COLO668 (cell line): ENCODE results near the gene ADCY2.
"Not testable (repeated sequence)": the region's sequence is repeated elsewhere in the genome, so short reads cannot be mapped to it uniquely, and the experiment has no call there.

Experiments used
- DNase-seq: peaks from one replicate; lab custom pipeline; 2025; ENCODE audit not compliant: unreplicated experiment; lab: John Stamatoyannopoulos, UW

The ADCY2 gene

DNA sequence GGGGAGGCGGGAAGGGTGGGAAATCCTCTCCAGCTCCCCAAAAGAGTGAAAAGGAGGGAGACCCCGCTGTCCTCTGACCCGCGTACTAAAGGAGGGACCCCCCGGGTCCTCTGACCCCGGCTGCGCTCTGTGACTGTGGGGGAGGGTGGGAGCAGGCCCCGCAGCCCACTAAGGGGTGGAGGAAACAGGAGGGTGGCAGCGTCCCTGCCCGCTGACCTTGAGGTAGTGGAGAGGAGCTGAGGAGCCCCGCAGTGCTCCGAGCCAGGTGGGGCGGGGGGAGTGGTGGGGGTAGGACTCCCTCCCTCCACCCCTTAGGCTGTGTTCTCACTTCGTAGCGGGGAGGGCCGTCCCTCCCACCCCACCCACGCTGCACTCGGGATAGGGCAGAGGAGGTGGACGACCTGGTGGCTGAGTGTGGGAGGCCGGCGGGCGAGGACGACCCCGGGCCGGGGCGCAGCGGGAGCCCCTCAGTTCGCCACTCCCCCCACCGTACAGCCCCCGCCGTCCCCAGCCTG, 449 bp upstream of the ADCY2 start:
- no peak for DNase-seq

- peak; percentile 63 for DNase-seq
Observed at GRCh38 chr5:7396713-7397454, 946 bp downstream of the ADCY2 start.

DNA sequence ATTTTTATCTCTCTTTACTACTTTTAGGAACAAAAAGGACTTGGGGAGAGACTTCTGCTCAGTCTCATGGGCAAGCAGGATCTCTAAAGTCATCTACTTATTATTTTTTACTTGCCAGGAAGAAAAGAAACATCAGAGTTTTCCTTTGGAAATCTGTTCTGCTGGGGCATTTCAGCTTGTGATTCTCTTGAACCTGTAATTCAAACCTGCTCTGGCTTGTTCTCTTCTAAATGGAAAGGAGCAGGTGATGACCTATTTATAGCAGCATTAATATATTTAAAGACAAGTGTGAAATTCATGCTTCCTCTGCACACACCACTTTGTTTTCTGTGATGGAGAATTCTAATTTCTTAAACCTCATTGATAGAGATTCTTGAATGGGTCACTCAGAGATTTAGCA, 2.0 kb downstream of the ADCY2 start:
- no peak for DNase-seq

DNA sequence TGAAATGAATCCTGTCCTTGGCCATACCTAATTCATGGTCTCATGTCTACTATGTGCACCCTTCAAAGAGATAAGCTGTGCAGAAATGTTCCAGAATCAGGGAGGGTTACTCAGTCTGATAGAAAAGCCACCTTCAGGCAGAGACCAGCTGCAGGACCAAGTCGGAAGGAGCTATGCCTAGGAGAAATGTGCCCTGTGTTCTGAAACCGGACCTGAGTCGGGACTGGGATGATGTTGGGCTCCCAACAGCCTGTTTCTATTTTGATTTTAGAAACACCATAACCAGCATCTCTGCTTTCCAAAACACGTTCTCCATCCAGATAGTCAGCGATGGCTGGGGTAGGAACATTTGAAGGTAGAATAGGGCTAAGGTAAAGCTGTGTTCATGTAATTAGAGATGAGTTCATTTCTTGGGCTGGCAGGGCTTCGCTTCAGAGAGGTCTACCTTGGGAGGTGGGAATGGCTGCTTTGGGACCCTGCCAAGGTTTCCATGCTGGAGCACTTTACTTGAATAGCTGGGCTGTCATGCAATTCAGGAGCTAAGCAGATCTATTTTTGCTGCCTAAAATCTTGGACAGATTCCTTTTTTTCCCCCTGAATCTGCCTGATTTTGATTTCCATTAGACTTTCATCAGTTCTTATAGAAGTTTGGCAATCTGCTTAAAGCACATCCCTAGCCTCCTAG, 2.8 kb downstream of the ADCY2 start:
- DNase-seq, result no peak

- DNase-seq, result no peak
Observed at GRCh38 chr5:7405277-7405676, 9.3 kb downstream of the ADCY2 start.

- no peak for DNase-seq
Observed at GRCh38 chr5:7410936-7411511, 15.1 kb downstream of the ADCY2 start.

DNA sequence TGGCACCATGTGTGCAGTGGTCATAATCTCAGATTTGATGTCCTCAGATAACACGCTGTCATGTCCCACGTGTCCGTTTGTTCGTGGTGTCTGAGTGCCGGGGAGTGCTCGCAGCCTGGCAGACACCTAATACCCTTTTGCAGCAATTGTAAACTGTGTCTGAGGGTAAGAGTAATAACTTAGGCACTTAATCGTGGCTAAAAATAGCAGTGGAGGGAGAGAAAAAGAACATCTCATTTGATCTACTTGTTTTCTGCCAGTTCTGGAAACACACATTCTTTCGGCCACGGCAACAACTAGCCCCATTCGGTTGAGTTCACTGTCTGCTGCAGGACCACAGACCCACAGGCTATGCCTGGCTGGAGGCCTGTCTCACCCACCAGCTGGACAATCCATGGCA, 16.5 kb downstream of the ADCY2 start:
- no peak for DNase-seq

GRCh38 chr5:7415123-7415522, 19.2 kb downstream of the ADCY2 start:
- no peak for DNase-seq

- DNase-seq, result no peak
Observed at GRCh38 chr5:7415587-7416535, 19.9 kb downstream of the ADCY2 start.

DNA sequence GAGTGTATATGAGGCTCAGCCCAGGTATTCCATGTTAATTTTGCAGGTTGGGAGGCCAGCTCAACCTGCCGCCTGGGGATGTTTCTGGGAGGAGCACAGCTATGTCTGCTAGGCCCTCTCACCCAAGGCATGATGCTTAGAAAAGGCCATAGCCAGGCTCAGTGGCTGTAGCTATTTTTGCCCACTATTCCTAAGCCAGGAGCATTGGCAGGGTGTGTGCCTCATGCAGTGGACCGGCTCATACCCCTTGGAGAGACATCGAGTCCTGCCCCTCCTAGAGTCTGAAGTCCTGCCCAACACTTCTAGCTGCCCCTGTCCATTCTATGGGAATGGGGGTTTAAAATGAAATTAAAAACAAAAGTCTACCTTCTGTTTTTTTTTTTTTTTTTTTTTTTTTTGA, 22.3 kb downstream of the ADCY2 start:
- DNase-seq, result no peak

GRCh38 chr5:7419367-7419766, 23.4 kb downstream of the ADCY2 start:
- DNase-seq, result no peak

DNA sequence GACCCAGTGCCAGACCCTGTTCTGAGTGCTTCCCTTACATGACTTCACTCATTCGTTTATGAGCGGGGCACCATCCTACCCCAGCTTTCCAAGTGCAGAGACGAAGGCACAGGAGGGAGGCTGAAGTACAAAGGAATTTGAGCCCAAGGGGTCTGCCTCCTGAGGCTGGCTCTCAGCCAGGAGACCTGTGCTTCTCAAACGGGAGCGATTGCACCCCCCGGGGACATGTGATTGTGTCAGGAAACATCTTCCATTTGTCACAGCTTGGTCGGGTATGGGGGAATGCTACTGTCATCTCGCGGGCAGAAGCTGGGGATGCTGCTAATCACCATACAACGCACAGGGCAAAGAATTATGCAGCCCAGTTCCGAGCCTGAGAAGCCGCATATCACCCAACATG, 23.9 kb downstream of the ADCY2 start:
- DNase-seq, result no peak

- no peak for DNase-seq
Observed at GRCh38 chr5:7420510-7421280, 24.8 kb downstream of the ADCY2 start.

DNA sequence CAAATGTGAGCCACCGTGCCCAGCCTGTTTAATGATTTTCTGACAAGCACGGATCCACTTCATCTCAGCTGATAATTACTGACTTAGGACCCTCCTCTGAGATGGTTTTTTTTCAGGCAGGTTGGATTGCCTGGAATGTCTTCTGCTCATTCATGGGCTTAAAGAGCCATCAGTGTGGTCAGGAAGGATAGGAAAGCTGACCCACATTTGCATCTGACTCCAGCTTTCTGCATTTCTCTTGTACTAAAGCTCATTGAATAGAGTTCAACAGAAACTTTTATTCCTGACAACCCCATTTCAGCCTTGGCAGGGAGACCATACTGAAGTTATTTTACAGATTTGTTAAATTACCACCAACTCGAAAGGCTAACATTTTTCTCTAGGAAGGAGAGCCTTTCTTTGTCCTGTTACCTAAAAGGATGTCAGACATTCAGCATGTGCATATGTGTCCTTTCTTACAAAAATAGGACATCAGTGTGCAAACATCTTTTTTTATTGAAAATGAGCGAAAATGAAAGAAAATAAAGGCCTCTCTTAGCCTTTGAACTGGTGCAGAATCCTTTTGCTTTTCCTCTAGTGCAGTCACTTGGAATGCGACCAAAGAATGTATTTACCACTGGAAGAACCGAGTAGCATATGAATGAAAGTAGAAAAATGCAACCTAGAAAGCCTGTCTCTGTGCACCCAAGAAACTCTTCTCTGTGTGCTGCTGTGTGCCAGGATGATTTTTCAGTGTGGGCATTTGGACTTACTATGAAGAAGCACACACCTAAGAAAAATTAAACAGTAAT, 26.6 kb downstream of the ADCY2 start:
- DNase-seq, result no peak

GRCh38 chr5:7423231-7423630, 27.3 kb downstream of the ADCY2 start:
- DNase-seq, result not testable (repeated sequence)

DNA sequence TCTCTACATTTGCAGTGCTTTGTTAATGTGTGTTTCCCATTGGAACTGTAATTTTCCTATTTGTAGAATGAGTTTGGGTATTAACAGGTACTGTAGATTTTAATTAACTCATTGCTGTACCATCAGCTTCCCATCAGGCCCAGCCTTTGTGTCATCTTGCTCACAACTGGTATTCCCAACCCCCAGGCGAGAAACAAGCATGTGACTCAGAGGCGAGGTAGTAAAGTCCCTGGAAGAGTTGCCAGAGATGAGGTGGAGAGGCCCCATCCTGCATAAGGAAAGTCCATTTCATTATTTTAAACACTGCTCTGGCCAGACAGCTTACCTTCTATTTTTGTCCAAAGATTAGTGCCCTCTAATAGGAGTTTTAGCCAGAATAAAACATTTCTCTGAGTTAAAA, 29.9 kb downstream of the ADCY2 start:
- no peak for DNase-seq

GRCh38 chr5:7426284-7426683, 30.3 kb downstream of the ADCY2 start:
- no peak for DNase-seq

DNA sequence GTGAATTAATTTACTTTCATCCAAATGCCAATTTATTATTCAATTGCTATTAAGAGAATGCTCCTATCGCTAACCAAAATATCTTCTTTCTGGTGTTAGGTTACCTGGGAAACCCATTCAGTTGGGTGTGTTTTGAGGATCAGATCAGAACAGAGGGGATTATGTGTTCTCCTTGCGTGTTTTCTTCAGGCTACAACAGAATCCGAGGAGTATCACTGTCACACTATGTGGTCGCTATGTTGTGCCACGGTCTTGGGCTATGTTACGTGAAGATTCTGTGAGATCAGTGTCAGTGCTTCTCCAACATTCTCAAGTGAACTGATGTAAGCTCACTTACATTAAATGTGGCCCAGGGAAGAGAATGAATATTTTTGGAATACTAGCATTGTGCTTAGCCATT, 39.0 kb downstream of the ADCY2 start:
- no peak for DNase-seq

DNA sequence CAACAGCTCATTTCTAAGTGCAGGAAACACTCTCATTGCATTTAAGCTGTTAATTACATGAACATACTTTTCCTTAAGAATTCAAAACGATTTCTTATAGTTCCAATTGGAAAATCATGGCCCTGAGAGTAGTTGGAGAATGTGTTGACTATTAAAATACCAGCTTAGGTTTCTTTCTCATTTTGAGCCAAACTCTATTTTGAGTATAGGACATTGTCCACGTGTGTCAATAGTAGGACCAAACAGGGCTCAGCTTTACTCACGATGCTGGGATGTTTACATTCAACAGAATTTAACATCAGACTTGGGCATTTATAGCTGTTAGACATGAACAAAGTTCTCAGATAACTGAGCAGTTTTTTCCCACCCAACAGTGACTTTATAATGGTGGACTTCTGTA, 39.6 kb downstream of the ADCY2 start:
- DNase-seq, result no peak

GRCh38 chr5:7436521-7436920, 40.6 kb downstream of the ADCY2 start:
- peak; percentile 48 for DNase-seq
